Peyer's patch (tissue), 4 donors: ENCODE results near the gene TCTN1.

ENCODE experiments used
- POLR2A ChIP-seq, 2 donors: fragments of 450-650 bp; IDR thresholded peaks; one replicate each; pipeline ENCODE4 v1.5.1; 2017; ENCODE audit warnings: antibody characterized with exemption in 2 of 2, mild to moderate bottlenecking in 2 of 2, moderate library complexity in 2 of 2
- TF ChIP-seq, protein P1 (sequence below), 6 experiments: fragments of 450-650 bp in 4 of 6; fragments of 200-600 bp in 2 of 6; sonication (generic) in 1 of 6; IDR thresholded peaks; one replicate each; pipeline ENCODE4 v1.5.1; 2017 to 2019; ENCODE audit warnings: antibody characterized with exemption in 6 of 6, mild to moderate bottlenecking in 3 of 6, moderate library complexity in 1 of 6

GRCh38 chr12:110656071-110656655 is 42.2 kb downstream of the TCTN1 start:
- TF ChIP-seq, protein P1, sequence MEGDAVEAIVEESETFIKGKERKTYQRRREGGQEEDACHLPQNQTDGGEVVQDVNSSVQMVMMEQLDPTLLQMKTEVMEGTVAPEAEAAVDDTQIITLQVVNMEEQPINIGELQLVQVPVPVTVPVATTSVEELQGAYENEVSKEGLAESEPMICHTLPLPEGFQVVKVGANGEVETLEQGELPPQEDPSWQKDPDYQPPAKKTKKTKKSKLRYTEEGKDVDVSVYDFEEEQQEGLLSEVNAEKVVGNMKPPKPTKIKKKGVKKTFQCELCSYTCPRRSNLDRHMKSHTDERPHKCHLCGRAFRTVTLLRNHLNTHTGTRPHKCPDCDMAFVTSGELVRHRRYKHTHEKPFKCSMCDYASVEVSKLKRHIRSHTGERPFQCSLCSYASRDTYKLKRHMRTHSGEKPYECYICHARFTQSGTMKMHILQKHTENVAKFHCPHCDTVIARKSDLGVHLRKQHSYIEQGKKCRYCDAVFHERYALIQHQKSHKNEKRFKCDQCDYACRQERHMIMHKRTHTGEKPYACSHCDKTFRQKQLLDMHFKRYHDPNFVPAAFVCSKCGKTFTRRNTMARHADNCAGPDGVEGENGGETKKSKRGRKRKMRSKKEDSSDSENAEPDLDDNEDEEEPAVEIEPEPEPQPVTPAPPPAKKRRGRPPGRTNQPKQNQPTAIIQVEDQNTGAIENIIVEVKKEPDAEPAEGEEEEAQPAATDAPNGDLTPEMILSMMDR (IDR thresholded peaks at IDR 0.05) = no peak
- no peak for TF ChIP-seq POLR2A (IDR thresholded peaks at IDR 0.05)
